T-helper 2 cell treated with Interferon-gamma antibody and Interleukin-4, amounts not matched to agents 5 μg/mL and 100 μg/mL, for 36 hours (primary cell): ENCODE results near the gene TUBB1.

Experiments used
- DNase-seq: peaks from one replicate; pipeline ENCODE4 v3.0.0; 2021; ENCODE audit warnings: low spot score
- H3K27ac Mint-ChIP-seq: one replicate; pipeline ENCODE4 v1.8.0; 2021; ENCODE audit warnings: mild to moderate bottlenecking, mixed read lengths
- H3K27me3 Mint-ChIP-seq: one replicate; pipeline ENCODE4 v1.8.0; 2021; ENCODE audit warnings: low read depth, mixed read lengths
- H3K36me3 Mint-ChIP-seq: one replicate; pipeline ENCODE4 v1.8.0; 2021; ENCODE audit warnings: low read depth, mixed read lengths
- H3K4me1 Mint-ChIP-seq: one replicate; pipeline ENCODE4 v1.8.0; 2021; ENCODE audit warnings: low read depth, mixed read lengths
- H3K4me3 Mint-ChIP-seq: one replicate; pipeline ENCODE4 v1.8.0; 2022; ENCODE audit warnings: mild to moderate bottlenecking, moderate library complexity, mixed read lengths
- H3K9me3 Mint-ChIP-seq: one replicate; pipeline ENCODE4 v1.8.0; 2021; ENCODE audit warnings: mixed read lengths

TUBB1 gene

DNA sequence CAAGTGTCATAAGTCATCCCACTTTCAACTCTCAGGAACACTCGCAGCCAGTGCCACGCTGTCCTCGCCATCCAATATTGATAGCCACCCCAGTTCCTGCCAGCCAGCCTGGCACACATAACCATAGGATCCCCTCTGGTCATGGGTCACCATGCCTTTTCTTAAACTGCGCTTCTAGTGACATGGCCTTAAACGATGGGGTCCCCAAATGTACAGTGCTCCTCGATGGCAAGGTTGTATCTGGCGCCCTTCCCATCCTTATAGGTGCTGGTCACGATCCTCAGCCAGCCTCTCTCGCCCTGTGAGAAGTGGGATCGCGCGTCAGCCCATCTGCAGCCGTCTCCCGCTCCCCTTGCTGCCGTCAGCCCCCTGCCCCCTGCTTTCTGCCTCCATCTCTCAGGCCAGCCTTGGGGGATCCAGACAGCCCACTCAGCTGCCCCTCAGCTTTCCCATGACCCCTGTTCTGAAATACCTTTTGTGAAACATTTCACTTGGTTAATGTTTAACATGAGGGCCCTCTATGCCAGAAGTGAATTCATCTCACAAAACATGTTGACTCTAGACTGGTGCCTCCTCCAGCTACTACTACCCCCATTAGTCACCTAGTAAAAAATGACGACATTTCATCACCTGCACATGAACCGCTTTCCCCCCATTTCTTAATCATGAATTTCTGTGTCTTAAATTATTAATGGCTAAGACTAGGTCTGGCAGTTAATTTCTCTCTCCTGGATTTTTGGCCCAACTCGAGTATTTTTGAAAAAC is 23.6 kb upstream of the TUBB1 start:
- Mint-ChIP-seq H3K4me1 (peaks cover 8% of the 10 kb centered on the region), H3K4me3 (no peak overlapping the region), H3K9me3 (no peaks in the 10 kb centered on the region), H3K27me3 (no peaks in the 10 kb centered on the region), H3K27ac (no peak overlapping the region), H3K36me3 (peaks cover 56% of the 10 kb centered on the region)
- no peak for DNase-seq

DNA sequence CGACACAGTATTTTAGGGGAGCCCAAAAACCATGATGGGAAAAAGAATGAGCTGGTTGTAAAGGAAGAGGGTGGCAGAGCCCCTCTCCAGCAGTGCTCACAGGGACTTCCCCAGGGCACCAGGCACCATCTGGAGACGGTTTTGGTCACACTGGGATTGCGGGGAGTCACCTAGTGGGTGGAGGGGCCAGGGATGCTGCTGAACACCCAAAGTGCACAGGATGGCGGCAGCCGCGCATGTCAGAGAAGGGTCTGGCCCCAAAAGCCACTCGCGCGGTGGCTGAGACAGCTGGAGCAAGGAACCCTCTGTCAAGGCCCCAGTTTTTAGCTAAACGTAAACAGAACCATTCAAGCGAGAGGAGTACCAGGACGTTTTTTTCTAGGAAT is 23.0 kb upstream of the TUBB1 start:
- no peak for DNase-seq
- Mint-ChIP-seq H3K4me3 (no peak overlapping the region), H3K27ac (no peak overlapping the region), H3K9me3 (no peaks in the 10 kb centered on the region), H3K36me3 (peaks cover 53% of the 10 kb centered on the region), H3K4me1 (peaks cover 8% of the 10 kb centered on the region), H3K27me3 (no peaks in the 10 kb centered on the region)

DNA sequence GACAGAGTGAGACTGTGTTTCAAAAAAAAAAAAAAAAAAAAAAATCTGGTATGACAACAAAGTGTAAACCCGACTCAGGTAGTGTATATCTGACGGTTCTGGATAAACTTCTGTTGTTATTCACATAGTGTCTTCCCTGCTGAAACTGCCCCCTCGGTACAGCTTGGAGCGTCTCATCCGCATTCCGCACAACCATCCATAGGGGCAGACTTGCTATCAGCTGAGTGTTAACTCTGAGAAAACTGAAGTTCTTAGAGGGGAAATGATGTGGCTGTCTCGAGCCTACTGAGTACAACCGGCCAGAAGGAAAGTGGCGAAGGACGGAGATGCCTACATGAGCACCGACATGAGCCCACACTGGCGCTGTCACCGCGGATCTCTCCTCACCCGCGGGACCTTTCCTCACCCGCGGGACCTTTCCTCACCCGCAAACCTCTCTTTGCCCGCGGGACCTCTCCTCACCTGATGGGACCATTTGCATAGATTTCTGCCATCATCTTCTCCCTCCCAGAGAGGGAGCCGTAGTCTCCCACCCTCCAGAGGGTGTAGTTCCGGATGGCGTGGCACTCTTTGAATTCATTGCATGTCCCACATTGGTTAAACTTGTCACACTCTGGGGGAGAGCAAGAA is 22.0 kb upstream of the TUBB1 start:
- peaks cover 5% of the 10 kb centered on the region for H3K4me1 Mint-ChIP-seq

DNA sequence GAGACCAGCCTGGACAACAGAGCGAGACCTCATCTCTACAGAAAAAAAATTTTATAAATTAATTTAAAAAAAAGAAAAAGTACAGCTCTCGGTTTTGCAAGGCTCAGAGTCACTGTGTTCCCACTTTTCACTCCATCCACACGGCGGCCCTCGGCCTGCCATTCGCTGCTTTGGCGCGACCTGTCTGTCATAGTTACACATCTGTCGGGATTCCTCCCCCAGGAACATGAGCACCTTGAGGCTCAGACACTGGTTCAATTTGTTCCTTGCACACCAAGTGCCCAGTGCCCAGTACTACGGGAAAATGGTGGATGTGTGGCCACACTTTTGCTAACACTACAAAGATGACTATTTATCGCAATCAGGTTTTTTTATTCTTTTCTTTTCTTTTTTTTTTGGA is 20.6 kb upstream of the TUBB1 start:
- DNase-seq = no peak
- Mint-ChIP-seq H3K4me3 (no peak overlapping the region), H3K4me1 (peaks cover 7% of the 10 kb centered on the region), H3K9me3 (no peaks in the 10 kb centered on the region), H3K36me3 (peaks cover 46% of the 10 kb centered on the region), H3K27me3 (no peaks in the 10 kb centered on the region), H3K27ac (no peak overlapping the region)

More for the DNA sequence above, 22.0 kb upstream of the TUBB1 start:
- H3K4me3 Mint-ChIP-seq = no peak overlapping the region
- peaks cover 47% of the 10 kb centered on the region for H3K36me3 Mint-ChIP-seq
- H3K27me3 Mint-ChIP-seq = no peaks in the 10 kb centered on the region
- DNase-seq = no peak
- no peak overlapping the region for H3K27ac Mint-ChIP-seq
- no peaks in the 10 kb centered on the region for H3K9me3 Mint-ChIP-seq

- H3K27ac Mint-ChIP-seq = no peak overlapping the region
- no peaks in the 10 kb centered on the region for H3K9me3 Mint-ChIP-seq
- no peaks in the 10 kb centered on the region for H3K27me3 Mint-ChIP-seq
- no peak overlapping the region for H3K4me3 Mint-ChIP-seq
- H3K36me3 Mint-ChIP-seq = peaks cover 43% of the 10 kb centered on the region
- peaks cover 20% of the 10 kb centered on the region for H3K4me1 Mint-ChIP-seq
- no peak for DNase-seq
These were observed 18.9 kb upstream of the TUBB1 start for GRCh38 chr20:59000326-59000725.

DNA sequence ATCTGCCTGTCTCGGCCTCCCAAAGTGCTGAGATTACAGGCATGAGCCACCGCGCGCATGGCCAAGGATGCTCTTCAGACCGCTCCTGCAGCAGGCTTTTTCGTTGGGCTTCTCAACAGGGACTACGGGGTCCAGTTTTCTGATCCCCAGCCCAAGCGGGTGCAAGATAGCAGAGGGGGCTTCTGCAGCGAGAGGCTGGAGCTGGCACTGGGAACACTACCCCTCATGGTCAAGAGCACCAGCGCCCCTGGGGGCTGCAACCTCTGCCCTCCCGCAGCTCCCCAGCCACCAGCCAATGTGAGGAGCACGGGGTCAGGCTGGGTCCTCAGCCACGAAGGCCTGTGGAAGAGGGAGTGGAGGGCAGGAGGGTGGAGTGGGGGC is 18.2 kb upstream of the TUBB1 start:
- H3K36me3 Mint-ChIP-seq = peaks cover 36% of the 10 kb centered on the region
- H3K27me3 Mint-ChIP-seq = no peaks in the 10 kb centered on the region
- no peak overlapping the region for H3K27ac Mint-ChIP-seq
- H3K4me3 Mint-ChIP-seq = no peak overlapping the region
- no peaks in the 10 kb centered on the region for H3K9me3 Mint-ChIP-seq
- DNase-seq = no peak
- peaks cover 25% of the 10 kb centered on the region for H3K4me1 Mint-ChIP-seq

GRCh38 chr20:59001449-59002171 is 17.6 kb upstream of the TUBB1 start:
- no peak for DNase-seq
- H3K9me3 Mint-ChIP-seq = no peaks in the 10 kb centered on the region
- peaks cover 27% of the 10 kb centered on the region for H3K4me1 Mint-ChIP-seq
- no peaks in the 10 kb centered on the region for H3K27me3 Mint-ChIP-seq
- no peak overlapping the region for H3K27ac Mint-ChIP-seq
- peaks cover 35% of the 10 kb centered on the region for H3K36me3 Mint-ChIP-seq
- no peak overlapping the region for H3K4me3 Mint-ChIP-seq

GRCh38 chr20:59002388-59002787 is 16.8 kb upstream of the TUBB1 start:
- no peak overlapping the region for H3K4me3 Mint-ChIP-seq
- peaks cover 27% of the 10 kb centered on the region for H3K4me1 Mint-ChIP-seq
- DNase-seq = no peak
- peaks cover 31% of the 10 kb centered on the region for H3K36me3 Mint-ChIP-seq
- H3K27ac Mint-ChIP-seq = no peak overlapping the region
- no peaks in the 10 kb centered on the region for H3K27me3 Mint-ChIP-seq
- no peaks in the 10 kb centered on the region for H3K9me3 Mint-ChIP-seq

DNA sequence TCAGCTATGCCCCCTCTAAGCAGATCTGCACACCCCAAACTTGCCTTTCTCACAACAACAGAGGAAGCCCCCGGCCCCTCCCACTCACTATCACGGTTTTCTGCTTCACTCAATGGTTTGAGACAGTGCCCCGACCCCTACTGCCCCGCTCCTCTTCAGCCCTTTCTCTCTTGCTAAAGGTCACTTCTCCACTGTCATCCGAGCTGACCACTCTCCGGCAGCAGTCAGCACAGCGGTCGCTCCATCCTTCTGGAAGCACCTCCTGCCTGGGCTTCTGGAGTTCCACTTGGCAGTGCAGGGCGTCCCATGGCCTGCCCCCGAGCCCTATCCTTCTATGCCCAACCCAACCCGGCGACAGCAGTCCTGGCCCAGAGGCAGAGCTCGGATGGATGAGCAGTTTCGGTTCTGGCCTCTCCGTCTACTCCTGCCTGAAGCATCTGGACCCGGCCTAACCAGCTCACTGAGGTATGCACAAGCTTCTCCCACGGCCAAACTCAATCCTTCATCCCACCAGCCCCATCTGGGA is 16.3 kb upstream of the TUBB1 start:
- no peaks in the 10 kb centered on the region for H3K9me3 Mint-ChIP-seq
- H3K36me3 Mint-ChIP-seq = peaks cover 25% of the 10 kb centered on the region
- H3K4me3 Mint-ChIP-seq = no peak overlapping the region
- DNase-seq = no peak
- peak overlapping the region; percentile 34 for H3K27ac Mint-ChIP-seq
- H3K27me3 Mint-ChIP-seq = no peaks in the 10 kb centered on the region
- H3K4me1 Mint-ChIP-seq = peaks cover 29% of the 10 kb centered on the region

DNA sequence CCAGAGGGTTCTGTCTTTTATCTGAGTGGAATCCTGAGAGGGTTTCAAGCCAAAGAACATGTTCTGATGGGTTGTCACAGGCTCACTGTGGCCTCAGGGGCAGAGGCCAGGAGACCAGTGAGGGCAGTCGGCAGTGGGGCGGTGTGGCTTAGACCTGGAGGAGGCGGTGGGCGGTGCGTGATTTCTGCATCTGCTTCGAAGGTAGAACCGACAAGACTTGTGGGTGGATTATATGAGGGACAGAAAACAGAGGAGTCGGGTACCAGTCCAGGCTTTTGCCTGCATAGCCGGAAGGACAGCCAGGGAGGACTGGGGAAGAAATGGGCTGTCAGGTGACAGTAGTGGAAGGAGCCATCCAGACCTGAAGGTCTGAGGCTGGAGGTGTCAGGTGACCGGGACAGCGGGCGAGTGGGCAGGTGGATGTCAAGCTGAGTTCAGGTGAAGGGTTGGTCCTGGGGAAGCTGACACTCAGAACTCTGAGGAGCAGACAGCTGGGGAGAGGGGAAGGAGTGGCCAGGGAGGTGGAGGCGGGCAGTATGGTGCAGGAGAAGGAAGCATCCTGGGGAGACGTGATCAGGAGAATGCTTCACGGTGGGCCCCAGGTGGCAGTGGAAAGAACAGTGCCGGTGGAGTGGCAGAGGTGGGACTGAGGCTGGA is 15.3 kb upstream of the TUBB1 start:
- Mint-ChIP-seq H3K27me3 (no peaks in the 10 kb centered on the region), H3K36me3 (peaks cover 22% of the 10 kb centered on the region), H3K4me3 (peak overlapping the region; percentile 90), H3K9me3 (no peaks in the 10 kb centered on the region), H3K4me1 (peaks cover 29% of the 10 kb centered on the region), H3K27ac (peak overlapping the region; percentile 92)
- DNase-seq = no peak

DNA sequence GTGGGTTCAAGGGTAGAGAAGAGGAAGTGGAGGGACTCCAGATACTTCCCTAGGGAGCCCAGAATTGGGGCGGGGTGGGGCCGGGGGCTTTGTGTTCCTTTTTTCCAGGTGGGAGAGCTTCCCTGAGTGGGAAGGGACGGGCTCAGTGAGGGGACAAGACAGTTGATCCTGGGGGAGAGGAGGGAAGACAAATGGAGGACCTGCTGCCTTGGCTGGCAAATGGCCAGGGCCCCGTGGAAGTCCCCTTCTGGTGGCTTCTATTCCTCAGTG is 14.8 kb upstream of the TUBB1 start:
- Mint-ChIP-seq H3K36me3 (peaks cover 22% of the 10 kb centered on the region), H3K4me3 (peak overlapping the region; percentile 90)

DNA sequence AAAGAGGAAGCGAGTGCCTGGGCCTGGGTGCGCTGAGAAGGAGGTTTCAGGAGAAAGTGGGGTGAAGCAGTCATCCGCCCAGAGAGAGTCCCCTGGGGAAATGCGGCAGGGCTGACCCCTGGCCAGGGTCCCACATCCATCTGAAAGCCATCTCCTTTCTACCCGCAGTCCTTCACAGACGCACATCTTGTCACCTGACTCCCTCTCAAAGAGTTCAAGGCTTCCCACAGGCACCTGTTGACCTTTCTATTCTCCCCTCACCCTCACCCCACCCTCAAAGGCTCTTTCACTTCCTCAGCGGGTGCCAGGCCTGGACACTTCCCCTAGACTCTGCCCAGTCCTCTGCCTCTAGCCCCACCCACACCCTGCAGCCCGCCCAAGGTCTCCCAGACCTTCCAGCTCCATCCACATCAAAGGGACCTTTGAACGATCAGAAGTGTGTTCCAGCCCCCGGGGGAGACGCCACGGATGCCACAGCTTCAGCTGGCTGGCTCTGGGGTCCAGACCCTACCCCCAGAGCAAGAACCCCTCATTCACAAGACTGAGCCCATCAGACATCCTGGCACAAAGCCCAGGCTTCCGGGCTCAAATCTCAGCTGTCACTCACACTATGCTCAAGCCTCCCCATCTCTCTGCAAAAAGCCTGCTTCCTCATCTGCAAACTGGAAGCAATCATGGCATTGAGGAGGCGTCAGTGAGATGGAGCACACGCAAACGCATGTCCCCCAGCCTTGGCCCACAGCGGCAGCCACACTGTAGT is 14.3 kb upstream of the TUBB1 start:
- no peaks in the 10 kb centered on the region for H3K27me3 Mint-ChIP-seq
- DNase-seq = peak; percentile 33

More for the DNA sequence above, 14.8 kb upstream of the TUBB1 start:
- Mint-ChIP-seq H3K27me3 (no peaks in the 10 kb centered on the region), H3K9me3 (no peaks in the 10 kb centered on the region), H3K4me1 (peaks cover 29% of the 10 kb centered on the region), H3K27ac (peak overlapping the region; percentile 92)
- no peak for DNase-seq

GRCh38 chr20:59005523-59006166 is 13.6 kb upstream of the TUBB1 start:
- peaks cover 22% of the 10 kb centered on the region for H3K36me3 Mint-ChIP-seq
- peak overlapping the region; percentile 92 for H3K27ac Mint-ChIP-seq
- peak overlapping the region; percentile 90 for H3K4me3 Mint-ChIP-seq
- no peaks in the 10 kb centered on the region for H3K9me3 Mint-ChIP-seq
- DNase-seq = no peak
- H3K4me1 Mint-ChIP-seq = peaks cover 37% of the 10 kb centered on the region
- no peaks in the 10 kb centered on the region for H3K27me3 Mint-ChIP-seq

More for the DNA sequence above, 14.3 kb upstream of the TUBB1 start:
- peak overlapping the region; percentile 90 for H3K4me3 Mint-ChIP-seq
- H3K27ac Mint-ChIP-seq = peak overlapping the region; percentile 92
- H3K4me1 Mint-ChIP-seq = peaks cover 32% of the 10 kb centered on the region
- no peaks in the 10 kb centered on the region for H3K9me3 Mint-ChIP-seq
- peaks cover 22% of the 10 kb centered on the region for H3K36me3 Mint-ChIP-seq
